HG02870 (cell line): ENCODE results near the gene GPR32.
"Not testable (repeated sequence)": the region's sequence is repeated elsewhere in the genome, so short reads cannot be mapped to it uniquely, and the experiment has no call there.

Source experiments
- ATAC-seq: cut with Tn5 transposase; IDR thresholded peaks from one replicate; pipeline ENCODE4 v1.9.1; 2021; ENCODE audit warnings: mild to moderate bottlenecking, moderate library complexity; ENCODE audit not compliant: unreplicated experiment

Gene GPR32

GRCh38 chr19:50779504-50780457, 9.5 kb downstream of the GPR32 start:
- ATAC-seq, result no peak

- ATAC-seq, result no peak
These were observed 10.6 kb downstream of the GPR32 start for GRCh38 chr19:50780753-50781435.

- not testable (repeated sequence) for ATAC-seq
These were observed 13.5 kb downstream of the GPR32 start for GRCh38 chr19:50783848-50784152.

- ATAC-seq, result no peak
These were observed 14.4 kb downstream of the GPR32 start for GRCh38 chr19:50784710-50785109.

GRCh38 chr19:50785329-50785728, 15.1 kb downstream of the GPR32 start:
- ATAC-seq, result no peak

- ATAC-seq, result no peak
These were observed 20.1 kb downstream of the GPR32 start, which contains the start of gene ACP4 for GRCh38 chr19:50790396-50790795. Gene ACP4, plus strand, starts transcription at chr19:50790415. Its CDS starts 0 bp downstream, at chr19:50790415.

- no peak for ATAC-seq
These were observed 20.7 kb downstream of the GPR32 start for GRCh38 chr19:50790922-50791467.

- no peak for ATAC-seq
These were observed 21.5 kb downstream of the GPR32 start for GRCh38 chr19:50791594-50792271.

GRCh38 chr19:50792272-50793250, 22.3 kb downstream of the GPR32 start:
- ATAC-seq, result no peak

- no peak for ATAC-seq
These were observed 23.3 kb downstream of the GPR32 start for GRCh38 chr19:50793558-50794065.

- no peak for ATAC-seq
These were observed 24.0 kb downstream of the GPR32 start for GRCh38 chr19:50794074-50794875.

- ATAC-seq, result no peak
These were observed 24.8 kb downstream of the GPR32 start for GRCh38 chr19:50794876-50795663.

- ATAC-seq, result no peak
These were observed 25.4 kb downstream of the GPR32 start for GRCh38 chr19:50795664-50796073.

- ATAC-seq, result no peak
These were observed 25.9 kb downstream of the GPR32 start for GRCh38 chr19:50796128-50796633.

- no peak for ATAC-seq
These were observed 26.6 kb downstream of the GPR32 start for GRCh38 chr19:50796634-50797428.

- ATAC-seq, result no peak
These were observed 27.1 kb downstream of the GPR32 start for GRCh38 chr19:50797429-50797780.
